Stimulated activated CD4-positive, alpha-beta T cell treated with anti-CD3 and anti-CD28 coated beads, Interleukin-2, amount 100 ng/mL, for 48 hours (primary cell): Measurements from ENCODE around the gene CRHR1.
A peak's percentile ranks its signal among the peaks of the same experiment; 100 is the strongest.
"Not testable (repeated sequence)": the region's sequence is repeated elsewhere in the genome, so short reads cannot be mapped to it uniquely, and the experiment has no call there.

ENCODE experiments used
- DNase-seq, 2 donors: peaks; one replicate each; pipeline ENCODE4 v3.0.0-alpha.2; 2020

Gene CRHR1

DNA sequence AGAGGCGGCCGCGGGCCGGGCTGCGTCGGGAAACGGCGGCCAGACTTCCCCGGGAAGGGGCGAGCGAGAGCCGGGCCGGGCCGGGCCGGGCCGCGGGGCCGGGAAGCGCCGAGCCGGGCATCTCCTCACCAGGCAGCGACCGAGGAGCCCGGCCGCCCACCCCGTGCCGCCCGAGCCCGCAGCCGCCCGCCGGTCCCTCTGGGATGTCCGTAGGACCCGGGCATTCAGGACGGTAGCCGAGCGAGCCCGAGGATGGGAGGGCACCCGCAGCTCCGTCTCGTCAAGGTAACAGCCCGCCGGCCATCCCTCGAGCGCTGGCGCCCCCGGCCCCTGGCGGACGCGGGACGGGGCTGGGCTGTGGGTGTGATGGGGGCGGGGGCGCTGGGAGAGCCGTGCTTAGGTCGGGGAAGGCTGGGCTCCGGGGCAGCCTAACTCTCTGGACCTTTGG lies at the start of gene CRHR1:
Gene CRHR1, plus strand, starts transcription at position 28 of the 448 bp plus-strand sequence. Its CDS starts 225 bp downstream, at position 253.
- no peak for DNase-seq

DNA sequence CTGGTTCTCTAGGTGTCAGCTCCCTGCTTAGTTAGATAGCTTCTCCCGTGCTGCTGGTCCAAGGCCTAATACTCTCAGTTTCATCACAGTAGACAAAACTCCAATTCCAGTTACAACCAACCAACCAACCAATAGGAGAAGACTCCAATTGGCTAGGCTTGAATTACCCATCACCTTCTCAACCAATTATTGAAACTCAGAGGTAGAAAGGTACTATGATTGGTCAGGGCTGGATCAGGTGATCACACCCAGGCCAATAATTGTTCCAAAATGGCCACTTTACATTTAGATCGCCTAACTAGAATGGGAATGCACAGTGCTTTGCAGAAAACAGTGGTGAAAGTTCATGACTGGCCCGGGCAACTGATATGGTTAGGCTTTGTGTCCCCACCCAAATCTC lies 49.5 kb upstream of the CRHR1 start:
- DNase-seq: no peak

DNA sequence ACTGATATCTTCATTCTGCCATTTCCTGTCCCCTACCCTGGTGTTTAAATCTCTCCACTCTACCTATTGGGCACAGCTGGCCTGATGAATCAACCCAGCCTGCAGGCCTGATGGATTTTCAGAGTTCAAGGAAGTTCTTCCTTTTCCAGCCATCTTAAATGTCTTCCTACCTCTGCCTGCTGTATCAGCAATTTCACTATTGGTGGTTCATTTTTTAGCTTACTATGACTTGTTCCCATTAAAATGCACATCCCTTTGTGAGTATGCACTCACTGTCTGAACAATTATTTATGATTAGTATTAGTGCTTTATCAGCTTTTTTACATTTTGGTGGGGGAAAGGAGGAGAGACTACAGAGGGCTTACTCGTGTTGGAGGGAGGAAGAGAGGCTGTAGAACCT lies 48.6 kb upstream of the CRHR1 start:
- DNase-seq: no peak

DNA sequence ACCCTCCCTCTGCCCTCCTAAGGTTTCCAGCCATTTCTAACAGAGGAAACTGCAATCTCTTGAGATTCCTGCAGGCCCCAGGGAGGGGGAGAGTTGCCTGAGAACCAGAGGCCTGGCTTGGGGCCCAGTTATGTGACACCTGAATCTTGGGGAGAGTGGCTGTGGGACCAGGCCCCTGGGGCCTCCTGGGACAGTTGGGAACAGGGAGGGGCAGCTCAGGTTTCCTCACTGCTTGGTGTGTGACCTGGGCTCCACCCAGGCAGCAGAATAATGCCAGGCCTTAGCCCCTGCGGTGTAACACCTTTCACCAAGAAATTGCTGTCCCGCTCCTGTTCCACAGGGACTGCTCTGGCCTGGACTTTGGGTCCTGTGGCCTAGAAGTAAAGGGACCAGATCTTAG lies 44.3 kb upstream of the CRHR1 start:
- no peak for DNase-seq

DNA sequence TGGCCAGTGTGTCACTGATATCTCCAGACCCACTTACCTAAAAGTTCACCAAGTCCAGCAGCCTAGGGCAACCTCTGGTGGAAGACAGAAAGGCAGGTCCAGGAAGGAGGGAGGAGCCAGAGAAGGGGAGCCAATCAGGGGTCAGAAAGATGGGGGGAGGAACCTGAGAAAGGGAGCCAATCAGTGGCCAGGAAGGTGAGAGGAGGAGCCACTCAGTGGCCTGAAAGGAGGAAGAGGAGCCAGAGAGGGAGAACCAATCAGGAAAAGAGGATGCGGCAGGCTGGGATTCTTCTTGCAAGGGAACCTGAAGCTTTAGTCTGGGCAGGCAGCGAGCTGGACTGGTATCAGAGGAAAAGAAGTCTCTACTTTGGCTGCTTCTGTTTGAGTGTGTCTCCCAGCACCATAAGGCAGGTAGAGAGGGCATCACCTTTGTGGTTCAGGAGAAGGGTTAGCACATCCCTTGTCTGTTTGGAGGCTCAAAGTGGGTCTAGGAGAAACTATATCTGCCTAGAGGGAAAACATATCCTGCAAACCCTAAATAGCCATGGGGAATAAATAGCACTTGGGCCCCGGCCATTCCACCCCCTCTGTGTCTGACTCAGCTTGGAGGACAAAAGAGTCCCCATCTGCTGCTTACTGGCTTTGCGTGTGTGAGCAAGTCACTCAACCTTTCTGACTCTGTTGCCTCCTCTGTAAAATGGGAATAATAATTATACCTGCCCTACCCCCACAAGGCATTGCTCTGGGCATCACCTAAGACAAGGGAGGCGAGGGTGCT lies 43.4 kb upstream of the CRHR1 start:
- peak in 1 of 2 donors; percentile 5 for DNase-seq

DNA sequence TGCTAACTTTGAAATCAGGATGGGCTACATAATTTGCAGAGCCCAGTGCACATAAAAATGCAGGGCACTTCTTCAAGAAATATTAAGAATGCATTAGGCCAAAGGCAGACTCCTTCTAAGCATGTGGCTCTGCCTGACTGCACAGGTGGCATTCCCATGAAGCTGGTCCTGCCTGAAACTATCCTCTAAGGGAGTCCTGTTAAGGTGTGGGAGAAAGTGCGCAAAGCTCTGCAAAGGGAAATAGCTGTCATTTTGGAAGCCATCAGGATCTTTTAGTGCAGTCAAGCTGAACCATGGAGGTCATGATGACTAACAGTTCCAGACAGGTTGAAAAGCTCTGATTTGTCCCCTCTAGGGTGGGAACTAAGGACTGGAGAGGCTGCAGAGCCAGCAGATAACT lies 41.9 kb upstream of the CRHR1 start:
- DNase-seq: no peak

DNA sequence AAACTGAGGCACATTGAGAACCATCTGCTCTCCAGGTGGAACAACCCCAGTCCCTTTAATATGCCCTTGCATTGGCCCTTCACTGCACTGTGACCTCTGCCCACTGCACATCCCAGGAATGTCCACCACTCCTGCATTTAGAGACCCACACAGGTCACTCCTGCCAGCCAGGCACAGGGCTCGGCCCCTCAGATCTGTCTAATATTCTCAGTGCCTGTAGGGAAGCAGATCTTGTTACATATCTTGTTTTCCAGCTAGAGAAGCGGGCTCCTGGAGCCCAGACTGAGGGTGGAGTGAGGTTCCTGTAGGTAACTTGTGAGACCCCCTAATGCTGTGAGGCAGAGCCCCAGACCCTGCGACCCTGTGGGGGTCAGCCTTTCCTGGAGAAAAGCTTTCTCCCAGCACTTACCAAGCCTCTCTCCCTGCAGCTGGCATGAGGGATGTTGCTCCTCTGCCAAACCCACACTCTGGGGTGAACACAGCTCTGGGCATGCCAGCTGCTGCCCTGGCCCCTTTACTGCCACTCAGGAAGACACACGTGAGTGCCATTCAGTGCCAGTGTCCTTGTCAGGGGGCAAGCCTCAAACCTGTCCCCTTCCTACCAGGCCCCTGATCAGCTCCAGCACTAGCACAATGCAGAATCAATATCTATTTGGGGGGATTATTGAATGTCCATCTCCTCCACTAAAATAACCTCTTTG lies 40.3 kb upstream of the CRHR1 start:
- DNase-seq: no peak

DNA sequence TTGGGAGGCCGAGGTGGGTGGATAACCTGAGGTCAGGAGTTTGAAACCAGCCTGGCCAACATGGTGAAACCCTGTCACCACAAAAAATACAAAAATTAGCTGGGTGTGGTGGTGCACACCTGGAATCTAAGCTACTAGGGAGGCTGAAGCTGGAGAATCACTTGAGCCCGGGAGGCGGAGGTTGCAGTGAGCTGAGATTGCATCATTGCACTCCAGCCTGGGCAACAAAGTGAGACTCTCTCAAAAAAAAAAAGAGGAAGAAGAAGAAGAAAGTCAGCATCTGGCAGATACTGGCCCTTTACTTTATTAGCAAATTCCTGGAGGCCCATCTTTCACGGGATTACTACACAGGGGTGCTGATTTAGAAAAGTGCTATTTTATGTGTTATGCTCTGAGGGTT lies 39.3 kb upstream of the CRHR1 start:
- DNase-seq: not testable (repeated sequence)

DNA sequence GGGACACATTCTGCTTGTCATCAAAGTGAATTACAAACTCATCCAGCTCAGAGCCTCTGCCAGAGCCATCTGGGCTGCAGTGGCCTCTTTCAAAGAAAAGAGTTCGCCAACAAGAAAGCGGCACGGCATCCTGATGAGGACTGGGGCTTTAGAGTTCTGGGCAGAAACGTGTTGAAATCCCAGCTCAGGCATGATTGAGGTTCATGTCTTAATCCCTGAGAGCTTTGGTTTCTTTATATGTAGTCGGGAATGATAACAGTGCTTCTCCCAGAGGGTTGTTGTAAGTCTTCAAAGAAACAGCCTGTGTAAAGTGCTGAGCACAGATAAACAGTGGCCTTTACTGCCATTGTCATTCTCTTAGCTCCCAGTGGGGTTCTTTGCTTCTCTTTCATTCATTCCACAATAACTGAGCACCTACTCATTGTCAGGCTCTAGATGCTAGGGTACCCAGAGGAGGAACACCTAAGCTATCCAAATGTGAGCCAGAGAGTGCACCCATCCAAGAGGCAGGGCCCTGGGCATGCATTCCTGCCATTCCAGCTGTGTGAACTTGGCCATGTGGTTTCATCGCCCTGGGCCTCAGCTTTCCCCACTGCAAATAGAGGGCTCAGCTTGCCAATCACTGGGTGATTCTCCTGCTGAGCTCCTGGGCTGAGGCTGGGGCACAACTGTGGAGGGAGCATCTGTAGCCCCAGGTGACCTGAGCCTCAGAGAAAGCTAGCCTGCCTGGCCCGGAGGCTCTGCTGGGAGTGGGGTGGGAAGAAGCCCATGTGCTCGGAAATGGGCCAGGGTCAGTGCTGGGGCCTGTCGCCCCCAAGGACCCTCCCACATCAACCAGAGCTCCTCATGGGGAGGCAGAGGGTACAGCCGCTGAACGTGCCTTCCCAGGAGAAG lies 38.3 kb upstream of the CRHR1 start:
- no peak for DNase-seq

DNA sequence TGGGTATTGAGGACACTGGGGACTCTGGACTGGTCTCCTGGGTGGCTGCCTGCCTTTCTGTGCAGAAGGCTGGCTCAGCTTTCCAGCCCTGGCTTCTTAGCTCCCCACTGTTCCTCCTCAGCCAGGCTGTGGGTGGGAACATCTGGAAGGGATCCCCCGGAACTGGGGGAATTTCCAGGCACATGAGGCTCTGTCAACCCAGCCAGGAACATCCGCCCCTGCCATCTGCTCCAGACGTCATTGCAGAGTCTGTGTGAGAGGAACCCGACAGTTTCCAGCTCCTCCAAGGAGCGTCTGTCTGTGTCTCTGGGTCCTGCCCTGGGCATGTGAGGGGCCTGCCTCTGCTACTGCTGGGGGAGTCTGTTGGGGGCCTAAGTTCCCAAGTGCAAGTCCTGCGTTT lies 36.2 kb upstream of the CRHR1 start:
- DNase-seq: no peak

DNA sequence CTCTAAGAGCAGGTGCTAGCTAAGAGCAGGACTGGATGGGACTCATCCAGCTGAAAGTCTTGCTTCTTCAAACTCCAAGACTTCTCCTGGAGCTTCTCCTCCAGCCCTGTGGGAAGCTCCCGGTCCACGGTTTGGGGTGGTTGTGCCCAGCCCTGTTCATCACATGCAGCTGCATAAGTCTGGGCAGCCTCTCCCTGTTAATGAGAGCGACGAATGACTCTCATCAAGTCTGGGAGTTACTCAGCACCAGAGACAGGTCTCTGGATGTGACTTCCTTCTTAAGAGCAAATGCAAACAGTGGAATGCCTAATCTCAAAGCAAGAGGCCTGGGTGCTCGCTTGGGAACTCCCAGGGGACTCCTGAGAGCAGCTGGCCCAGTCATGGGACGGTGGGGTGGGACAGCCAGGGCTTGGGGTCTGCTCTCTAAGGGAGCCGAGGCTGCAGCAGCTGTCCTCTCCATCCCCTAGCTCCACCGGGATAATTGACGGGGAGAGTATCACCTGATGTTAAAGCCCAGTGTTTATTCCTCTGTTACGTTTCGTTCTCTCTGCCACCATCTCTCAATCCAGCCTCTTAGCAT lies 35.3 kb upstream of the CRHR1 start:
- DNase-seq: no peak

DNA sequence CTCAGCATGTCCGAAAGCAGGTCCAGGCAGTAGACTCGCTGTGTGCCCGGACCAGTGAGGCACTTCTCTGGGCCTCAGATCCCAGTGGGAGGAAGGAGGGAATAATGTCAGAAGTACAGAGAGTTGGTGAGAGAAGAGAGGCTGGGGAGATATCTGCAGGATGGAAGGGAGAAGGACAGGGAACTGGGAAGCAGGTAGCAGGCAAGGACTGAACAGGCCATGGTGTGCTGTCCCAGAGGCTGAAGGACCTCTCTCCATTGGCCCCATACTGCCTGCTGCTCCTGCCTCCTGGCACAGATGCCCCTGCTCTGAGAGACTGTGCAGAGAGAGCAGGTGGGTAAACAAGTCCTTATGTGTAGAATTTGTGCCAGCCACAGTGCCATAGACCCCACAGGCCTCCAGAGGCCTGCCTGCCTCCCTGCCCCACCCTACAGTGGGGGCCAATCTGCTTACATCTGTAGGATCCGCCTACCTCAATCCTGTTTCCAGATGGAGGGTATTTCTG lies 34.2 kb upstream of the CRHR1 start:
- no peak for DNase-seq

DNA sequence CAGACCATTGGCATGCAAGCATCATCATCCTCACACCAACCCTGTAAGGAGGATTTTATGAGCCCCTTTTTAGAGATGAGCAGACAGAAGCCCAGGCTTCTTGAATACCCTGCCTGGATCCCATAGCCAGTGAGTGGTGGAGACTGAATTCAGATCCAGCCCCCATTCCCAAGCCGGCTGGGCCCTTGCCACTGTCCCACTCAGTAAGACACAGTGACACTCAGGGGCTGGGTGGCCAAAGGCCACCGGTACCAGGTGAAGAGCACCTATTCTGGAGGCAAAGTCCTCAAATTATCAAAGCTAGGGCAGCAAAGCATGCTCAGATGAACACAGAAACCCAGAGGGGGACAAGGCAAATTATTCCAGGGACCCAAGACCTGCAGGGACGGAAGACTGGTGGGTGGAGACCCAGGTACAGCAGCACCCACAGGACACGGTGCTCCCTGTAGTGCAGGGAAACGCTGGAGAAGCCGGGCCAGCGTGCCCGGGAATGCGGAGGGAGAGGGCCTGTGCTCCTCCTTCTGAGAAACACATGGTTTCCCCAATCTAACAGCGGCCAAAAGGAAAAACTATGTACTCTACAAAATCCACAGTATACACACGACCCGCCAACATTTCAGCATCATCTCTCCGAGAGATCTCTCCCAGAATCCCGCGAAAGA lies 33.2 kb upstream of the CRHR1 start:
- no peak for DNase-seq

DNA sequence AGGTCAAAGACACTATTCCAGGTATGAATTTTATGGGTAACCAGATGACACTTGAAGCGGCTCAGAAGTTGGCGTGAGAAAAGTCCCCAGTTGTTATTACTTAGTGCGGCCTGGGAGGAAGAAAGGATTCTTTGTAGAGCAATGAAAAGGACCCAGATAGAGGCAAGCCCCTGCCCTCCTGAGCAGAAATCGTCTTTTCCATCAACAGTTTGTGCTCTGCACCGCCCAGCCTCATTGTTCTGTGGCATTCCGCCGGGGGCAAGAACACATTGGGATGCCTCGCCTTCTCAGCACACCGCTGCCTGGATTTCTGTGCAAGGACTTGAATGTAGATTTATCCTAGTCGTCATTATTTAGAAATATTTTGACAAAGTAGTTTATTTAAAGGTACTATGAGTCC lies 32.7 kb upstream of the CRHR1 start:
- DNase-seq: no peak

DNA sequence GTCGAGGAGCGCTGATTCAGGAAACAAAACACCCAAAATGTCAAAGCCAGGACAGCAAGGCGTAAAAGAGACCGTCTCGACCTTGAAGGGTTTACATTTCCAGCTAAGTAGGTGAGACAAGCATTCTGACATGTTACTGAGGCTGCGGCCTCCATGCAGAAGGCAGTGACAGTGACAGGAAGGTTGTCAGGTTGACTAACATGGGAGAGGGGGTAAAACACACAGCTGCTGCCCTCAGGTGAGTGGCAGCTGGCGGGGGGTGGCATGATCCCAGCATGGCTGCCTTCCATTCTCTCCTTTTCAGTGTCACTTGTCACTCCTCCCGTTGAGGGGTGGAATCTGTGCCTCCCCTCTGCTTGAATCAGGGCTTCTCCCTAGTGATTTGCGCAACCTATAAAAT lies 31.9 kb upstream of the CRHR1 start:
- no peak for DNase-seq

DNA sequence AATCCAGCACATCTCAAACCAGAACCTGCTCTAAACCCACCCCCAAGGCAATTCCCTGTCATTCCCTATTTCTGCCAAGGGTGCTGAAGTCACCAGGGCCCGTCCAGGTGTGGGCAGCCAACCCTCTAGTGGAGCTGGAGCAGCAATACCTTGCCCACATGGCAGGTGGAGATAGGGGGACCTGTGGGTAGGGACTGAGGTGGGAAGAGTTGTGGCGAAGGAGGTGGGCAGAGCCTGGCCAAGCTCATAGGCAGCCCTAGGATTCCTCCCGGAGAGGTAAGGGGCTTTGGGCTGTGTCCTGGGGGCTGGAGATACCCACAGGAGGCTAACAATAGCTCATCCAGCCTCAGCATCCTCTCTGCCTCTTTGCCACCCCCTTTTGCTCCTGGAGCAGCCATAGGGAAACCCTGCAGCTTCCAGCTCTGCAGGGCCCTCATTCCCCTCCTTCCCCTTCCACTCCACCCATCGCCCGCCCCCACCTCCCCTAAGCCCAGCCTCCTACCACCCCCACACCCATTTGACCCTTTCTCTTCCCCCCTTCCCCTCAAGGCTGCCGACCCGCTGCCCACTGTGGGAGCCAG lies 30.4 kb upstream of the CRHR1 start:
- DNase-seq: no peak

DNA sequence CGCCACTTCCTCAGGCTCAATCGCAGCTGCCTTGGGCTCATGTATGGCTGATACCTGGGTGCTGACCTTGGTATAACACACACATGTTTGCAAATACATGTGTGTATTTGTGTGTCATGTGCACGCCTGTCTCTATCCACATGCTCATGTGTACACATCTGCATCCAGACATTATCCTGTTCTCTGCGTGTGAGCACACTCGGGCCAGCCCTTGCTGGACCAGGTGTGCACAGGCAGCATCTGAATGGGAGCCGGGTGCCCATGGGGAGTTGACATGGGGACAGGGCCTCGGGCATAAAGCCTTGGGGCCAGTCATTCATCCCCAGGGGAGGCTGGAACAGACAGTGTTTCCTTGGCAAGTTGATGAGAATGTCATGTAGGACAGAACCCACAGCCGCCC lies 29.1 kb upstream of the CRHR1 start:
- DNase-seq: no peak

DNA sequence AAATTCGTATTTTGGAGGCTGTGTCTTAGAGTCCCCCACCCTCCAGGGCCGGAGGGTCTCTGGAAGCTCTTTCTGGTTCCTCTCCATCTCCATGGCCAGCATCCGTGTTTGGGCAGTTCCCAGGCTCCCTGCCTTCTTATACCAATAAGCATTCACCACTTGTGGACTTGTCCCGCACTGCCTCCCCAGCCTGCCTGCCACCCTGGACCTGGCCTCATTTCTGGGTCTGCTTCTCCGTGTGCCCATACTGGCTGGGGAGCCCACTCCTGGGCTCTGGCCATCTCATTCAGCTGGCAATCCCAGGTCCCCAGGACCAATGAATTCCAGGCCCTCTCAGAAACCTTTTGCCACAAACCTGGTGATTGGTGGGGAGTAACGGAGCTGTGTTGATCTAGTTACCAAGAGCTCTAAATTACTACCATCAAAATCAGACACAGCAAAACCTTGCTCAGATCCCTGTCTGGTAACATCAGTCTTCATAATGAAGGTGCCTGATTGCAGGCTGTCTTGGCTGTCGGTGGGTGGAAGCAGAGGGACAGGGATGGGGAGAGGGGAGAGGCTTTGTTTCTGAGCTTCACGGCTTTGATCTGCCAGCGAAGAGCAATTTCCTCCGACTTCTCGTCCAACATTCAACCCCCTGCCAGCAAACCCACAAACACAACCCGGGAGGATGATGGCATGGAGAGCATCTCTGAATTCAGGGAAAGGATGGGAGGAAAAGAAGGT lies 27.7 kb upstream of the CRHR1 start:
- no peak for DNase-seq

DNA sequence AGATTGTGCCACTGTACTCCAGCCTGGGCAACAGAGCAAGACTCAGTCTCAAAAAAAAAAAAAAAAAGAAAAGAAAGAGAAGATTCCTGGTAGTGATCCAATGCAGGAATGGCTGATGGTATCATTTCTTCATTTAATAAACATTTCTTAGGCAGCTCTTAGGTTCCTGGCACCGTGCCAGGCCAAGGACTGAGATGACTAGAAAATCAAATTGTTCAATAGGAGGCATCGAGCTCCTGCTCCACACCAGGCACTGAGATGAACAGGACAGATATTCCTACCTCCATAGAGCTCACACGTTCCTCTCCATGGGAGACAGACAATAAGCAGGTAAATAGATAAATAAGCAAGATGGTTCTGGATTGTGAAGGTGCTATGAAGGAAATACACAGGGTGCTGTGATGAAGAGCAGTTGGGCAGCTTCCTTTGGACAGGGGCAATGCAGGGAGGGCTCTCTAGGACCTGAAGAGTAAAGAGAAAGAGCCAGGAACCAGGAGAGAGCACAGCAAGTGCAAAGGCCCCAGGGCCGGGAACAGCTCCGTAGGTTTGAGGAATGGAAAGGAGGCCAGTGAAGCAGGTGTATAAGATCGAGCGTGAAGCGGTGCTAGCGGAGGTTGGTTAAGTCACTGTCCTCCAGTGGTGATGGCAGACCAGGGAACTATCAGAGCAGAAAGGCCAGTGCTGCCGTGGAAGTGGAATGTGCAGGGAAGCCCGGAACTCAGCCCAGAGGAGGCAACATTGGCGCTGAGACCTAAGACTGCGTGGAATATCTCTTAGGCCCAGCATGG lies 26.5 kb upstream of the CRHR1 start:
- DNase-seq: no peak

DNA sequence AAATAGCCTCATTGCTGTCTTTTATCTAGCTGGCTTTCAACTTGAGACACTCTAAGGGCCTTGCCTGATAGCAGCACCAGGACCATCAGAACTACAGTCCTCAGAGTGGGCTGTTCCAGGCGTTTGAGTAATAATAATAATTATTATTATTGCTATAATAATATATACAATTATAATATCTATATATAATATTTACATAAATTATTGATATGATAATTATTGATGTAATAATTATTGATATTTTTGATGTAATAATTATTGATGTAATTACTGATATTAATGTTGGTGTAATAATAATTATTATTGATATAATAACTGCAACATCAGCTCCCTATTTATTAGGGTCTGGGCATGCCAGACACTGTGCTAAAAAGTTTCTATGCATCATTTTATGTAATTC lies 25.6 kb upstream of the CRHR1 start:
- no peak for DNase-seq
